Measurements from ENCODE around the gene RAC3. TPM values are rescaled to one million over a fixed set of nuclear protein-coding genes. Genes with fewer than 3 reads are reported as not detected.

RAC3 gene
- total RNA-seq, 4 donors from 2014 or later = 0.50 to 6.9 (median 0.54) TPM; not detected in 1

GRCh38 chr17:82079001-82079677 lies 47.7 kb downstream of the RAC3 start:
- no peak overlapping the region for H3K4me3 ChIP-seq
- peaks cover 0 to 59% of the 10 kb centered on the region in 2 donors for H3K36me3 ChIP-seq
- no peak overlapping the region for H3K27ac ChIP-seq
- no peaks in the 10 kb centered on the region for H3K4me1 ChIP-seq
- 93% methylated on average over 3 of the region's 47 CpGs; no CpG with 5 or more reads in 1 of the 2 donors for WGBS, 2 donors (ENCODE audit: low coverage in 1 of 2)
- no peaks in the 10 kb centered on the region for H3K9me3 ChIP-seq
- TF ChIP-seq CTCF (IDR thresholded peaks at IDR 0.05) (no peak), POLR2AphosphoS5 (IDR thresholded peaks at IDR 0.05) (no peak), EP300 (IDR thresholded peaks at IDR 0.05) (no peak)
- H3K27me3 ChIP-seq = no peaks in the 10 kb centered on the region
- no peak for ATAC-seq

- no peak for ATAC-seq
- Histone ChIP-seq H3K36me3 (peaks cover 0 to 70% of the 10 kb centered on the region in 2 donors), H3K27ac (no peak overlapping the region), H3K4me1 (no peaks in the 10 kb centered on the region), H3K9me3 (no peaks in the 10 kb centered on the region), H3K4me3 (no peak overlapping the region), H3K27me3 (no peaks in the 10 kb centered on the region)
- TF ChIP-seq EP300 (IDR thresholded peaks at IDR 0.05) = no peak
- TF ChIP-seq CTCF (IDR thresholded peaks at IDR 0.05) = no peak
- no peak for TF ChIP-seq POLR2AphosphoS5 (IDR thresholded peaks at IDR 0.05)
- no peak for TF ChIP-seq POLR2A (IDR thresholded peaks at IDR 0.05)
- WGBS, 2 donors (ENCODE audit: low coverage in 1 of 2) = 92% methylated on average over 4 of the region's 36 CpGs; no CpG with 5 or more reads in 1 of the 2 donors
Observed at GRCh38 chr17:82080048-82080788, 48.7 kb downstream of the RAC3 start.

- peaks cover 0 to 77% of the 10 kb centered on the region in 2 donors for H3K36me3 ChIP-seq
- TF ChIP-seq POLR2AphosphoS5 (IDR thresholded peaks at IDR 0.05) (no peak), CTCF (IDR thresholded peaks at IDR 0.05) (no peak), POLR2A (IDR thresholded peaks at IDR 0.05) (no peak), EP300 (IDR thresholded peaks at IDR 0.05) (no peak)
- no peaks in the 10 kb centered on the region for H3K9me3 ChIP-seq
- H3K27ac ChIP-seq = no peak overlapping the region
- H3K27me3 ChIP-seq = no peaks in the 10 kb centered on the region
- WGBS, 2 donors (ENCODE audit: low coverage in 1 of 2) = no CpG with 5 or more reads among the region's 44 CpGs
- no peak for ATAC-seq
- no peaks in the 10 kb centered on the region for H3K4me1 ChIP-seq
- H3K4me3 ChIP-seq = no peak overlapping the region
Observed at GRCh38 chr17:82080789-82081464, 49.4 kb downstream of the RAC3 start.

GRCh38 chr17:82081546-82081945 lies 50.1 kb downstream of the RAC3 start:
- Histone ChIP-seq H3K9me3 (no peaks in the 10 kb centered on the region), H3K27ac (no peak overlapping the region), H3K4me1 (no peaks in the 10 kb centered on the region), H3K27me3 (no peaks in the 10 kb centered on the region), H3K4me3 (no peak overlapping the region), H3K36me3 (peaks cover 0 to 83% of the 10 kb centered on the region in 2 donors)
- ATAC-seq = no peak
- TF ChIP-seq POLR2AphosphoS5 (IDR thresholded peaks at IDR 0.05) = no peak
- TF ChIP-seq POLR2A (IDR thresholded peaks at IDR 0.05) = no peak
- TF ChIP-seq EP300 (IDR thresholded peaks at IDR 0.05) = no peak
- no peak for TF ChIP-seq CTCF (IDR thresholded peaks at IDR 0.05)
- no CpG with 5 or more reads among the region's 20 CpGs for WGBS, 2 donors (ENCODE audit: low coverage in 1 of 2)

All from gastroesophageal sphincter (tissue), 4 donors.